ENCODE measurements around the gene PARD3B. TPM values are rescaled to one million over a fixed set of nuclear protein-coding genes. Genes with fewer than 3 reads are reported as not detected.

PARD3B gene
- total RNA-seq, 1 experiment from 2014 or later = 2.0 TPM

DNA sequence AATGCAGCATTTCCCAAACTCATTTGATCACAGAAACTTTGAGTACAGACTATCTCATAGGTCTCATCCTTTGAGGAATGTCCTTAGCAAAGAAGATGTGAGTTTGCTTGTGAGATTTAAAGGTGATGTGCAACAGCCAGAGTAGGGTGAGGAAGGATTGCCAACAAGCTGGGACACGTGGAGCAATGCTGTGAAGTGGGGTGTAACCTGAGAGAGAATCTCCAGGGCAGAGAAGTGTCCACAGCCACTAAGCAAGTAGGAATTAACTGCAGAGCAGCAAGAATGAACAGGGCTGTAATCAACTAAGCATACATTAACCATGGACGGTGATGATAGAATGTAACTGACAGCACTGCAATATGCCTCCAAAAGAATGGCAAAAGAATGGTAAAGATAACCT, 667.1 kb downstream of the PARD3B start:
- Histone ChIP-seq H3K4me2 (ENCODE audit: low read length) (no peak overlapping the region), H3K4me1 (ENCODE audit: control insufficient read depth in 1 of 2, insufficient read depth in 2 of 2, low read length in 2 of 2) (no peaks in the 10 kb centered on the region), H3K36me3 (ENCODE audit: control insufficient read depth in 1 of 2, insufficient read depth in 2 of 2, low read length in 2 of 2) (no peaks in the 10 kb centered on the region), H2AFZ (ENCODE audit: low read depth, low read length, poor library complexity, severe bottlenecking) (no peak overlapping the region), H3K27ac (ENCODE audit: low read depth, low read length) (no peak overlapping the region), H3K9me2 (ENCODE audit: insufficient read depth) (no peaks in the 10 kb centered on the region), H4K20me1 (ENCODE audit: insufficient read depth) (no peaks in the 10 kb centered on the region), H3K9me3 (ENCODE audit: control insufficient read depth in 1 of 2, insufficient read depth in 1 of 2, low read depth in 1 of 2, low read length in 2 of 2) (no peaks in the 10 kb centered on the region), H3K27me3 (ENCODE audit: insufficient read depth, low read length) (no peaks in the 10 kb centered on the region), H3K9ac (ENCODE audit: low read length) (no peak overlapping the region), H3K79me2 (ENCODE audit: insufficient read depth, low read length) (no peaks in the 10 kb centered on the region), H3K4me3 (replicated peaks in 1 of 2; ENCODE audit: low read depth in 1 of 2, low read length in 2 of 2) (no peak overlapping the region)
- ATAC-seq (no peak), DNase-seq (ENCODE audit: low read depth, low spot score) (no peak)
- BruUV-seq (replicated peaks) = no TSS peak
- ChIA-PET POLR2A (no interaction called here), CTCF (no interaction called here), RAD21 (ENCODE audit: low non-redundant PET in 1 of 2, low total read pairs in 2 of 2, uncharacterized antibody in 2 of 2, unreplicated experiment in 2 of 2) (no interaction called here)
- intact Hi-C loops (cut with micrococcal nuclease) = no loop called here
- TF ChIP-seq, protein P1, sequence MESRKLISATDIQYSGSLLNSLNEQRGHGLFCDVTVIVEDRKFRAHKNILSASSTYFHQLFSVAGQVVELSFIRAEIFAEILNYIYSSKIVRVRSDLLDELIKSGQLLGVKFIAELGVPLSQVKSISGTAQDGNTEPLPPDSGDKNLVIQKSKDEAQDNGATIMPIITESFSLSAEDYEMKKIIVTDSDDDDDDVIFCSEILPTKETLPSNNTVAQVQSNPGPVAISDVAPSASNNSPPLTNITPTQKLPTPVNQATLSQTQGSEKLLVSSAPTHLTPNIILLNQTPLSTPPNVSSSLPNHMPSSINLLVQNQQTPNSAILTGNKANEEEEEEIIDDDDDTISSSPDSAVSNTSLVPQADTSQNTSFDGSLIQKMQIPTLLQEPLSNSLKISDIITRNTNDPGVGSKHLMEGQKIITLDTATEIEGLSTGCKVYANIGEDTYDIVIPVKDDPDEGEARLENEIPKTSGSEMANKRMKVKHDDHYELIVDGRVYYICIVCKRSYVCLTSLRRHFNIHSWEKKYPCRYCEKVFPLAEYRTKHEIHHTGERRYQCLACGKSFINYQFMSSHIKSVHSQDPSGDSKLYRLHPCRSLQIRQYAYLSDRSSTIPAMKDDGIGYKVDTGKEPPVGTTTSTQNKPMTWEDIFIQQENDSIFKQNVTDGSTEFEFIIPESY (IDR thresholded peaks at IDR 0.05; ENCODE audit: extremely low read depth, insufficient replicate concordance, low read length) = no peak
- TF ChIP-seq CBX3 (IDR thresholded peaks at IDR 0.05; ENCODE audit: low read depth) (no peak), EGR1 (IDR thresholded peaks at IDR 0.05; ENCODE audit: low read depth) (no peak), SP1 (IDR thresholded peaks at IDR 0.05; ENCODE audit: low read depth) (no peak), TCF7L2 (IDR thresholded peaks at IDR 0.05; ENCODE audit: borderline replicate concordance, extremely low read depth, insufficient read depth, insufficient read length) (no peak), EZH2phosphoT487 (IDR thresholded peaks at IDR 0.05; ENCODE audit: borderline replicate concordance) (no peak), ZFX (IDR thresholded peaks at IDR 0.05) (no peak), POLR2AphosphoS5 (IDR thresholded peaks at IDR 0.05; ENCODE audit: low read depth, low read length) (no peak), ZNF274 (IDR thresholded peaks at IDR 0.05; ENCODE audit: low read depth, low read length) (no peak), EZH2 (IDR thresholded peaks at IDR 0.05) (no peak)
- TF ChIP-seq, protein P2, sequence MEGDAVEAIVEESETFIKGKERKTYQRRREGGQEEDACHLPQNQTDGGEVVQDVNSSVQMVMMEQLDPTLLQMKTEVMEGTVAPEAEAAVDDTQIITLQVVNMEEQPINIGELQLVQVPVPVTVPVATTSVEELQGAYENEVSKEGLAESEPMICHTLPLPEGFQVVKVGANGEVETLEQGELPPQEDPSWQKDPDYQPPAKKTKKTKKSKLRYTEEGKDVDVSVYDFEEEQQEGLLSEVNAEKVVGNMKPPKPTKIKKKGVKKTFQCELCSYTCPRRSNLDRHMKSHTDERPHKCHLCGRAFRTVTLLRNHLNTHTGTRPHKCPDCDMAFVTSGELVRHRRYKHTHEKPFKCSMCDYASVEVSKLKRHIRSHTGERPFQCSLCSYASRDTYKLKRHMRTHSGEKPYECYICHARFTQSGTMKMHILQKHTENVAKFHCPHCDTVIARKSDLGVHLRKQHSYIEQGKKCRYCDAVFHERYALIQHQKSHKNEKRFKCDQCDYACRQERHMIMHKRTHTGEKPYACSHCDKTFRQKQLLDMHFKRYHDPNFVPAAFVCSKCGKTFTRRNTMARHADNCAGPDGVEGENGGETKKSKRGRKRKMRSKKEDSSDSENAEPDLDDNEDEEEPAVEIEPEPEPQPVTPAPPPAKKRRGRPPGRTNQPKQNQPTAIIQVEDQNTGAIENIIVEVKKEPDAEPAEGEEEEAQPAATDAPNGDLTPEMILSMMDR (IDR thresholded peaks at IDR 0.05 in 2 of 3, conservative IDR thresholded peaks at IDR 0.05 in 1 of 3; ENCODE audit: borderline replicate concordance in 1 of 3, insufficient read depth in 1 of 3, low read depth in 2 of 3, low read length in 2 of 3) = no peak
- TF ChIP-seq, protein P3, sequence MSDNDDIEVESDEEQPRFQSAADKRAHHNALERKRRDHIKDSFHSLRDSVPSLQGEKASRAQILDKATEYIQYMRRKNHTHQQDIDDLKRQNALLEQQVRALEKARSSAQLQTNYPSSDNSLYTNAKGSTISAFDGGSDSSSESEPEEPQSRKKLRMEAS (IDR thresholded peaks at IDR 0.05) = no peak
